HCT116 (cell line): ENCODE results near the gene HOXD10. TPM values are rescaled to one million over a fixed set of nuclear protein-coding genes. Genes with fewer than 3 reads are reported as not detected.

Experiments
- ATAC-seq: fragments of 200-7000 bp; cut with Tn5 transposase; 2 replicates; pipeline ENCODE4 v1.9.1; 2020; ENCODE audit warnings: mild to moderate bottlenecking, moderate library complexity
- BruUV-seq: library from RNA; stranded (reverse); fragments of 400-500 nt; replicated peaks from 2 replicates; lab custom pipeline; 2021; lab: Mats Ljungman, UMichigan
- CTCF ChIA-PET: fragments of 300-600 bp; sonication (Branson Sonifier 250); formaldehyde crosslinking; loops from one replicate; lab custom pipeline; 2021; ENCODE audit warnings: antibody characterized with exemption; lab: Charles Lee
- POLR2A ChIA-PET: fragments of 300-600, 350-600 bp; sonication (Branson Sonifier 250); formaldehyde crosslinking; loops from one replicate; lab custom pipeline; 2021; ENCODE audit warnings: antibody characterized with exemption; lab: Charles Lee
- RAD21 ChIA-PET, 2 experiments: fragments of 300-600 bp; sonication (Branson Sonifier 250); formaldehyde crosslinking; loops; one replicate each; lab custom pipeline; 2023; ENCODE audit warnings: low total read pairs in 2 of 2; ENCODE audit not compliant: uncharacterized antibody in 2 of 2, unreplicated experiment in 2 of 2, low non-redundant PET in 1 of 2; lab: Charles Lee
- DNase-seq: peaks from one replicate; pipeline ENCODE4 v3.0.0-alpha.2; 2010; ENCODE audit warnings: low read depth, low spot score
- H2AFZ ChIP-seq: fragments of 200-600 bp; shearing (Covaris generic), sonication (generic); 2 replicates; pipeline ENCODE4 v1.6.1; 2017; ENCODE audit warnings: low read depth, mixed run types, mixed read lengths, antibody characterized with exemption, low read length; ENCODE audit not compliant: poor library complexity, severe bottlenecking
- H3K27ac ChIP-seq: 2 replicates; pipeline ENCODE4 v1.5.1; 2012; ENCODE audit warnings: low read depth, low read length
- H3K27me3 ChIP-seq: fragments of 200-600 bp; sonication (generic); 2 replicates; pipeline ENCODE4 v1.6.1; 2016; ENCODE audit warnings: mixed run types, low read length, mixed read lengths; ENCODE audit not compliant: insufficient read depth
- H3K36me3 ChIP-seq, 2 experiments: fragments of 200-500 bp in 1 of 2; fragments of 200-600 bp in 1 of 2; sonication (Bioruptor generic) in 1 of 2; sonication (generic) in 1 of 2; 2 replicates each; pipeline versions ENCODE4 v1.5.1 to v1.6.1; 2014 to 2016; ENCODE audit warnings: low read length in 2 of 2, inconsistent platforms in 1 of 2, mixed read lengths in 1 of 2, mixed run types in 1 of 2; ENCODE audit not compliant: insufficient read depth in 2 of 2, control insufficient read depth in 1 of 2
- H3K4me1 ChIP-seq, 2 experiments: fragments of 200-600 bp in 1 of 2; sonication (generic) in 1 of 2; 2 replicates each; pipeline versions ENCODE4 v1.5.1 to v1.6.1; 2012 to 2017; ENCODE audit warnings: low read length in 2 of 2, inconsistent platforms in 1 of 2, mild to moderate bottlenecking in 1 of 2, mixed read lengths in 1 of 2, mixed run types in 1 of 2, moderate library complexity in 1 of 2; ENCODE audit not compliant: insufficient read depth in 2 of 2, control insufficient read depth in 1 of 2
- H3K4me2 ChIP-seq: fragments of 200-600 bp; sonication (generic); 2 replicates; pipeline ENCODE4 v1.6.1; 2017; ENCODE audit warnings: mixed run types, low read length, mixed read lengths
- H3K4me3 ChIP-seq, 2 experiments: fragments of 200-600 bp in 1 of 2; sonication (generic) in 1 of 2; replicated peaks in 1 of 2; 2 replicates each; pipeline ENCODE4 v1.5.1; 2011 to 2016; ENCODE audit warnings: low read length in 2 of 2, control low read depth in 1 of 2, low read depth in 1 of 2, mild to moderate bottlenecking in 1 of 2, mixed read lengths in 1 of 2, mixed run types in 1 of 2
- H3K79me2 ChIP-seq: fragments of 200-600 bp; sonication (generic); 2 replicates; pipeline ENCODE4 v1.6.1; 2017; ENCODE audit warnings: mild to moderate bottlenecking, mixed run types, low read length, moderate library complexity, mixed read lengths; ENCODE audit not compliant: insufficient read depth
- H3K9ac ChIP-seq: fragments of 200-600 bp; sonication (generic); 2 replicates; pipeline ENCODE4 v1.6.1; 2016; ENCODE audit warnings: low read length, mixed read lengths
- H3K9me2 ChIP-seq: fragments of 200-600 bp; sonication (generic), shearing (Covaris generic); 2 replicates; pipeline ENCODE4 v1.6.1; 2017; ENCODE audit warnings: mixed run types, mild to moderate bottlenecking, moderate library complexity; ENCODE audit not compliant: insufficient read depth
- H3K9me3 ChIP-seq, 2 experiments: fragments of 200-500 bp in 1 of 2; fragments of 200-600 bp in 1 of 2; sonication (Bioruptor generic) in 1 of 2; sonication (generic) in 1 of 2; 2 replicates each; pipeline ENCODE4 v1.6.1; 2014 to 2017; ENCODE audit warnings: low read length in 2 of 2, mixed read lengths in 2 of 2, inconsistent platforms in 1 of 2, low read depth in 1 of 2, mild to moderate bottlenecking in 1 of 2, mixed run types in 1 of 2, moderate library complexity in 1 of 2; ENCODE audit not compliant: control insufficient read depth in 1 of 2, insufficient read depth in 1 of 2
- H4K20me1 ChIP-seq: fragments of 200-600 bp; sonication (generic), shearing (Covaris generic); 2 replicates; pipeline ENCODE4 v1.6.1; 2017; ENCODE audit warnings: mixed run types, mild to moderate bottlenecking, moderate library complexity; ENCODE audit not compliant: insufficient read depth
- CBX3 ChIP-seq: IDR thresholded peaks from 2 replicates; pipeline ENCODE4 v1.6.1; 2012; ENCODE audit warnings: low read depth
- EZH2 ChIP-seq: fragments of 200-600 bp; sonication (generic); IDR thresholded peaks from 2 replicates; pipeline ENCODE4 v1.6.1; 2017; ENCODE audit warnings: antibody characterized with exemption, mixed run types
- FOSL1 ChIP-seq: IDR thresholded peaks from 2 replicates; pipeline ENCODE4 v1.6.1; 2012; ENCODE audit warnings: low read depth
- POLR2A ChIP-seq: IDR thresholded peaks from 2 replicates; pipeline ENCODE4 v1.7.0; 2011; ENCODE audit warnings: borderline replicate concordance; ENCODE audit not compliant: insufficient read depth, insufficient read length; ENCODE audit errors: extremely low read depth
- POLR2AphosphoS5 ChIP-seq: IDR thresholded peaks from 2 replicates; pipeline ENCODE4 v1.6.1; 2011; ENCODE audit warnings: mild to moderate bottlenecking, low read depth, low read length, moderate library complexity
- SIN3A ChIP-seq: IDR thresholded peaks from 2 replicates; pipeline ENCODE4 v1.6.1; 2012; ENCODE audit warnings: low read depth
- SRF ChIP-seq: IDR thresholded peaks from 2 replicates; pipeline ENCODE4 v1.6.1; 2012; ENCODE audit warnings: low read depth
- TCF7L2 ChIP-seq: IDR thresholded peaks from 2 replicates; pipeline ENCODE4 v1.7.0; 2011; ENCODE audit warnings: borderline replicate concordance, inconsistent platforms; ENCODE audit not compliant: insufficient read depth, insufficient read length; ENCODE audit errors: extremely low read depth
- YY1 ChIP-seq: IDR thresholded peaks from 2 replicates; pipeline ENCODE4 v1.6.1; 2011; ENCODE audit warnings: low read length, low read depth, moderate library complexity, mild to moderate bottlenecking; ENCODE audit not compliant: insufficient replicate concordance; ENCODE audit errors: extremely low read depth
- ZFX ChIP-seq: fragments of 450-650 bp; IDR thresholded peaks from 2 replicates; pipeline ENCODE4 v1.6.1; 2017
- intact Hi-C: fragments of 100-400 bp; cut with micrococcal nuclease; formaldehyde crosslinking; loops from 2 replicates; pipeline ENCODE4 v1.10.0; 2022
- total RNA-seq: library from RNA; stranded (reverse); gene quantifications from one replicate; pipeline ENCODE4 v1.2.1, GENCODE V29; 2021; ENCODE audit not compliant: unreplicated experiment
- TF ChIP-seq, protein P1 (sequence below): IDR thresholded peaks from 2 replicates; pipeline ENCODE4 v1.6.1; 2011; ENCODE audit warnings: mild to moderate bottlenecking, low read length, moderate library complexity; ENCODE audit not compliant: insufficient replicate concordance; ENCODE audit errors: extremely low read depth
- TF ChIP-seq, protein P2 (sequence below): IDR thresholded peaks from 2 replicates; pipeline ENCODE4 v1.6.1; 2012
- TF ChIP-seq, protein P3 (sequence below): IDR thresholded peaks from 2 replicates; pipeline ENCODE4 v1.6.1; 2012

The HOXD10 gene
- total RNA-seq, 1 experiment from 2014 or later, result not detected

DNA sequence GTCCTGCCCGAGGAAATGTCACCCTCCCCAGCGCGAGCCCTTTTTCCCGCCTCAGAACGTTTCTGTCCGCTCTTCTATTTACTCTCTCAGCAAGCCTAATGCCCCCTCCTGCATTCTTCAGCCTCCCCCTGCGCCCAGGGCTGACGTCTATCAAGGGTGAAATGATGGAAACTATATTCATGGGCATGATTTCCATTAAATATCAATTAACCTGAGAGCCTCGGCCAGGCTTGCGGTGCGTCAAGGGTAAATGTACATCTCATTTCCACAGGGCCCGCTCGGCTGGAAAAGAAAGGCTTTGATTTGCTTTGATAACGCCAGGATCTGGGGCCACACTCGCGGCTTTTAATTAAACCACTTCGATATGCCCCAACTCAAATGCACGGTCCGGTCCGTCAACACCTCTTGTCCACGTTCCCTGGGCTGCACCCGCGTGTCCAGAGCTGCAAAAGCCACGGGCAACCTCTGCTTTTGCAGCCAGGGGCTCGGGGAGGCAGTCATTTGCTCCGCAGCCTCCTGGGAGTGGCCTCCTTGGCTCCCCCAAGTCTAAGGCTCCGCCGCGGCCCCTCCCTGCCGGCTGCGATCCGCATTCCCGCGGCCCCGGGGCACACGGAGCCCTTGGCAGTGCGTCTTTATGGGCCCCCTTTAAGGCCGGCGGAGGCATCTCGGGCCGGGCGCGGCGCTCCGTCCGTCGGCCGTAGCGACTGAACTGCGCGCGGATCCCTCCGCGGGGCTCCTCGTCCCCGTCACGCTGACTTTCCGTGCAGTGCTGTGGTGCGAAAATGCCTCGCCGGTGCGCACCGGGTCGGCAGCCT, 12.6 kb downstream of the HOXD10 start, which contains the start of gene HOXD8:
Gene HOXD8 (plus strand): TSS at position 724 of the 815 bp plus-strand sequence. CDS start 662 bp downstream, outside the sequence.
- Histone ChIP-seq H3K9me3 (no peaks in the 10 kb centered on the region), H3K9ac (peak within 1 kb of the TSS; percentile 32), H3K4me1 (peaks cover 6 to 17% of the 10 kb centered on the region in 2 experiments; a peak in 3 of 4 replicates), H2AFZ (peak within 1 kb of the TSS; percentile 96), H3K27me3 (no peaks in the 10 kb centered on the region), H3K4me2 (peak within 1 kb of the TSS; percentile 84), H4K20me1 (no peaks in the 10 kb centered on the region), H3K27ac (peak within 1 kb of the TSS; percentile 69), H3K9me2 (no peaks in the 10 kb centered on the region), H3K36me3 (no peaks in the 10 kb centered on the region), H3K79me2 (no peaks in the 10 kb centered on the region), H3K4me3 (peak within 1 kb of the TSS; percentile 40 to 58)
- CTCF ChIA-PET, result interaction anchor here (2.8 to 3.9 kb wide), 5 partner anchors 11 to 1020 kb away, joined by 15 to 36 read pairs (median 31); no protein-coding TSS in a partner anchor
- RAD21 ChIA-PET, result no interaction called here
- no TSS peak for BruUV-seq
- TF ChIP-seq YY1 (peak; percentile 66), CBX3 (peak; percentile 71; the same call in 1 of the 2 replicates), SIN3A (peak; percentile 84), POLR2A (no peak), FOSL1 (no peak; the same call in 1 of the 2 replicates), SRF (no peak), TCF7L2 (peak; percentile 82), ZFX (no peak), EZH2 (no peak), POLR2AphosphoS5 (peak; percentile 54)
- TF ChIP-seq, protein P1, sequence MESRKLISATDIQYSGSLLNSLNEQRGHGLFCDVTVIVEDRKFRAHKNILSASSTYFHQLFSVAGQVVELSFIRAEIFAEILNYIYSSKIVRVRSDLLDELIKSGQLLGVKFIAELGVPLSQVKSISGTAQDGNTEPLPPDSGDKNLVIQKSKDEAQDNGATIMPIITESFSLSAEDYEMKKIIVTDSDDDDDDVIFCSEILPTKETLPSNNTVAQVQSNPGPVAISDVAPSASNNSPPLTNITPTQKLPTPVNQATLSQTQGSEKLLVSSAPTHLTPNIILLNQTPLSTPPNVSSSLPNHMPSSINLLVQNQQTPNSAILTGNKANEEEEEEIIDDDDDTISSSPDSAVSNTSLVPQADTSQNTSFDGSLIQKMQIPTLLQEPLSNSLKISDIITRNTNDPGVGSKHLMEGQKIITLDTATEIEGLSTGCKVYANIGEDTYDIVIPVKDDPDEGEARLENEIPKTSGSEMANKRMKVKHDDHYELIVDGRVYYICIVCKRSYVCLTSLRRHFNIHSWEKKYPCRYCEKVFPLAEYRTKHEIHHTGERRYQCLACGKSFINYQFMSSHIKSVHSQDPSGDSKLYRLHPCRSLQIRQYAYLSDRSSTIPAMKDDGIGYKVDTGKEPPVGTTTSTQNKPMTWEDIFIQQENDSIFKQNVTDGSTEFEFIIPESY, result no peak
- TF ChIP-seq, protein P2, sequence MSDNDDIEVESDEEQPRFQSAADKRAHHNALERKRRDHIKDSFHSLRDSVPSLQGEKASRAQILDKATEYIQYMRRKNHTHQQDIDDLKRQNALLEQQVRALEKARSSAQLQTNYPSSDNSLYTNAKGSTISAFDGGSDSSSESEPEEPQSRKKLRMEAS, result peak; percentile 87
- TF ChIP-seq, protein P3, sequence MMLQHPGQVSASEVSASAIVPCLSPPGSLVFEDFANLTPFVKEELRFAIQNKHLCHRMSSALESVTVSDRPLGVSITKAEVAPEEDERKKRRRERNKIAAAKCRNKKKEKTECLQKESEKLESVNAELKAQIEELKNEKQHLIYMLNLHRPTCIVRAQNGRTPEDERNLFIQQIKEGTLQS, result no peak
- DNase-seq, result peak; percentile 59
- peak; percentile 62 for ATAC-seq
- intact Hi-C loops, result loop anchor here (5.0 kb wide), 3 partner anchors 703 to 1628 kb away; no protein-coding TSS in a partner anchor
- POLR2A ChIA-PET, result no interaction called here
